Left lung (tissue), 10 donors: ENCODE results near the gene LRRC8B. TPM values are rescaled to one million over a fixed set of nuclear protein-coding genes. Genes with fewer than 3 reads are reported as not detected.
"Not testable (repeated sequence)": the region's sequence is repeated elsewhere in the genome, so short reads cannot be mapped to it uniquely, and the experiment has no call there.

ENCODE experiments used
- ATAC-seq: fragments of 200-7000 bp; cut with Tn5 transposase; one replicate; pipeline ENCODE4 v1.9.1; 2020; ENCODE audit warnings: moderate library complexity
- DNase-seq, 4 donors: peaks; one replicate each; pipeline ENCODE4 v3.0.0-alpha.2; 2013 to 2020
- H3K27ac ChIP-seq, 2 donors: fragments of 200-600 bp; sonication (generic) in 1 of 2; one replicate each; pipeline versions ENCODE4 v1.5.0 to v1.8.0; 2020 to 2021
- H3K27me3 ChIP-seq, 2 donors: fragments of 200-600 bp; sonication (generic) in 1 of 2; one replicate each; pipeline versions ENCODE4 v1.5.0 to v1.8.0; 2020 to 2021
- H3K36me3 ChIP-seq, 2 donors: fragments of 200-600 bp; sonication (generic) in 1 of 2; one replicate each; pipeline versions ENCODE4 v1.5.0 to v1.8.0; 2020 to 2021
- H3K4me1 ChIP-seq, 2 donors: fragments of 200-600 bp; one replicate each; pipeline ENCODE4 v1.8.0; 2021
- H3K4me3 ChIP-seq, 2 donors: fragments of 200-600 bp; sonication (generic) in 1 of 2; one replicate each; pipeline versions ENCODE4 v1.5.0 to v1.8.0; 2020 to 2021; ENCODE audit warnings: mild to moderate bottlenecking in 1 of 2
- H3K9me3 ChIP-seq, 2 donors: fragments of 200-600 bp; sonication (generic) in 1 of 2; one replicate each; pipeline versions ENCODE4 v1.5.0 to v1.8.0; 2020 to 2021
- CTCF ChIP-seq, 2 donors: fragments of 200-600 bp; sonication (generic) in 1 of 2; IDR thresholded peaks; one replicate each; pipeline versions ENCODE4 v1.5.0 to v1.8.0; 2021; ENCODE audit warnings: antibody characterized with exemption in 2 of 2
- intact Hi-C, 2 donors: fragments of 100-400 bp; cut with DNase I; formaldehyde crosslinking; loops; one replicate each; pipeline versions ENCODE4 v1.11.2 to v1.14.2; 2022
- polyA plus RNA-seq, 6 donors: library from polyadenylated mRNA; unstranded; fragments of 120-200 nt; gene quantifications; one replicate each; pipeline ENCODE4 v1.2.1, GENCODE V29; 2013; ENCODE audit not compliant: insufficient read length in 6 of 6
- total RNA-seq, 2 donors: library from RNA; stranded (reverse); fragmentation: NEBNext Ultra II Directional; extraction: Animal tissue kit (Norgen Biotek cat#: 25700); gene quantifications; one replicate each; pipeline ENCODE4 v1.2.1, GENCODE V29; 2021
- donor health status: DM: no; HTN: yes; CAD: no.
- donor health status: DM: no; HTN: no; CAD: no.

Gene LRRC8B
- total and polyA plus RNA-seq, 8 donors = 8.9 to 22.5 (median 10.4) TPM

GRCh38 chr1:89624715-89625323 is 100.2 kb downstream of the LRRC8B start:
- Histone ChIP-seq H3K27ac (no peak overlapping the region), H3K9me3 (no peaks in the 10 kb centered on the region), H3K27me3 (no peaks in the 10 kb centered on the region), H3K4me3 (no peak overlapping the region), H3K4me1 (no peaks in the 10 kb centered on the region), H3K36me3 (no peaks in the 10 kb centered on the region)
- no peak for ATAC-seq
- no peak for TF ChIP-seq CTCF (IDR thresholded peaks at IDR 0.05)
- intact Hi-C loops = no loop called here
- DNase-seq = no peak

GRCh38 chr1:89627596-89627962 is 103.0 kb downstream of the LRRC8B start:
- DNase-seq (no peak), ATAC-seq (no peak)
- peaks cover 5 to 13% of the 10 kb centered on the region in 2 donors for H3K4me1 ChIP-seq
- intact Hi-C loops = no loop called here
- no peaks in the 10 kb centered on the region for H3K27me3 ChIP-seq
- H3K4me3 ChIP-seq = no peak overlapping the region
- H3K36me3 ChIP-seq = no peaks in the 10 kb centered on the region
- H3K9me3 ChIP-seq = no peaks in the 10 kb centered on the region
- no peak overlapping the region for H3K27ac ChIP-seq
- TF ChIP-seq CTCF (IDR thresholded peaks at IDR 0.05) = no peak

GRCh38 chr1:89629146-89629545 is 104.5 kb downstream of the LRRC8B start:
- Histone ChIP-seq H3K4me1 (peaks cover 5 to 23% of the 10 kb centered on the region in 2 donors), H3K27me3 (no peaks in the 10 kb centered on the region), H3K4me3 (no peak overlapping the region), H3K27ac (no peak overlapping the region), H3K36me3 (no peaks in the 10 kb centered on the region), H3K9me3 (no peaks in the 10 kb centered on the region)
- TF ChIP-seq CTCF (IDR thresholded peaks at IDR 0.05) = no peak
- no peak for DNase-seq
- ATAC-seq = no peak
- intact Hi-C loops = no loop called here

GRCh38 chr1:89629600-89629999 is 105.0 kb downstream of the LRRC8B start:
- H3K27ac ChIP-seq, DNase-seq, H3K36me3 ChIP-seq, H3K4me3 ChIP-seq, ATAC-seq, intact Hi-C loops, H3K27me3 ChIP-seq, H3K9me3 ChIP-seq: not testable (repeated sequence)
- peaks cover 5 to 27% of the 10 kb centered on the region in 2 donors for H3K4me1 ChIP-seq

GRCh38 chr1:89630048-89630447 is 105.4 kb downstream of the LRRC8B start:
- Histone ChIP-seq H3K4me3 (no peak overlapping the region), H3K36me3 (no peaks in the 10 kb centered on the region), H3K27me3 (no peaks in the 10 kb centered on the region), H3K4me1 (peaks cover 5 to 30% of the 10 kb centered on the region in 2 donors), H3K27ac (no peak overlapping the region), H3K9me3 (no peaks in the 10 kb centered on the region)
- TF ChIP-seq CTCF (IDR thresholded peaks at IDR 0.05) = no peak
- ATAC-seq = no peak
- no peak for DNase-seq
- intact Hi-C loops = loop anchor here in 1 of 2 donors (5.0 kb wide), 2 partner anchors 132 to 357 kb away; no protein-coding TSS in a partner anchor
